Endothelial cell of umbilical vein (primary cell): ENCODE measurements around the gene UBE2Q1. TPM values are rescaled to one million over a fixed set of nuclear protein-coding genes. Genes with fewer than 3 reads are reported as not detected.

Experiments
- BruUV-seq: library from RNA; stranded (reverse); fragments of 400-500 nt; replicated peaks from 2 replicates; lab custom pipeline; 2021; lab: Mats Ljungman, UMichigan
- CTCF ChIA-PET: fragments of 300-600, 350-600 bp; sonication (Branson Sonifier 250); formaldehyde crosslinking; loops from one replicate; lab custom pipeline; 2021; ENCODE audit warnings: antibody characterized with exemption, inconsistent platforms; lab: Charles Lee
- POLR2A ChIA-PET: fragments of 300-600, 350-600 bp; sonication (Branson Sonifier 250); formaldehyde crosslinking; loops from one replicate; lab custom pipeline; 2021; ENCODE audit warnings: antibody characterized with exemption, inconsistent platforms; lab: Charles Lee
- DNase-seq: peaks from one replicate; pipeline ENCODE4 v3.0.0-alpha.2; 2011; ENCODE audit warnings: low read depth, low spot score
- FAIRE-seq: peaks from 2 replicates; lab custom pipeline; 2011; peaks lifted over from hg19 to GRCh38; lab: Jason Lieb, UNC
- H2AFZ ChIP-seq: 2 replicates; pipeline ENCODE4 v1.6.0; 2012; ENCODE audit warnings: low read depth, low read length, control low read depth, inconsistent platforms
- H3K27ac ChIP-seq: 2 replicates; pipeline ENCODE4 v1.5.1; 2011; ENCODE audit warnings: low read depth, mild to moderate bottlenecking, control low read depth, low read length, moderate library complexity; ENCODE audit not compliant: insufficient read depth
- H3K27me3 ChIP-seq, 2 experiments: 2 replicates each; pipeline versions ENCODE4 v1.6.0 to v1.6.1; 2011; ENCODE audit warnings: low read length in 2 of 2, mixed read lengths in 1 of 2; ENCODE audit not compliant: control insufficient read depth in 2 of 2, insufficient read depth in 2 of 2
- H3K36me3 ChIP-seq, 2 experiments: 2 replicates in 1 of 2; 3 replicates in 1 of 2; pipeline ENCODE4 v1.5.1; 2011; ENCODE audit warnings: low read length in 2 of 2, mild to moderate bottlenecking in 1 of 2, moderate library complexity in 1 of 2; ENCODE audit not compliant: control insufficient read depth in 2 of 2, insufficient read depth in 2 of 2; ENCODE audit errors: extremely low read depth in 1 of 2
- H3K4me1 ChIP-seq: 3 replicates; pipeline ENCODE4 v1.5.1; 2011; ENCODE audit warnings: mild to moderate bottlenecking, low read length; ENCODE audit not compliant: control insufficient read depth, insufficient read depth; ENCODE audit errors: extremely low read depth
- H3K4me2 ChIP-seq: 2 replicates; pipeline ENCODE4 v1.6.1; 2011; ENCODE audit warnings: low read length, control low read depth, mixed read lengths; ENCODE audit not compliant: insufficient read depth
- H3K4me3 ChIP-seq, 3 experiments: fragments of 200-600 bp in 1 of 3; sonication (generic), shearing (Covaris generic) in 1 of 3; replicated peaks in 1 of 3; 2 replicates each; pipeline ENCODE4 v1.5.1; 2011 to 2016; ENCODE audit warnings: control low read depth in 3 of 3, low read length in 3 of 3, mild to moderate bottlenecking in 2 of 3, inconsistent platforms in 1 of 3, low read depth in 1 of 3, moderate library complexity in 1 of 3; ENCODE audit not compliant: insufficient read depth in 1 of 3
- H3K79me2 ChIP-seq: 2 replicates; pipeline ENCODE4 v1.6.0; 2012; ENCODE audit warnings: low read length, inconsistent platforms; ENCODE audit not compliant: control insufficient read depth, insufficient read depth
- H3K9ac ChIP-seq: replicated peaks from 2 replicates; pipeline ENCODE3; 2011; ENCODE audit warnings: low read length, control low read depth; ENCODE audit not compliant: insufficient read depth; ENCODE audit errors: extremely low read depth
- H3K9me1 ChIP-seq: replicated peaks from 3 replicates; pipeline ENCODE4 v1.6.0; 2011; ENCODE audit warnings: mild to moderate bottlenecking, low read length; ENCODE audit not compliant: control insufficient read depth, insufficient read depth; ENCODE audit errors: extremely low read depth
- H3K9me3 ChIP-seq: replicated peaks from 2 replicates; pipeline ENCODE4 v1.5.1; 2012; ENCODE audit warnings: low read length, inconsistent platforms; ENCODE audit not compliant: control insufficient read depth, insufficient read depth
- H4K20me1 ChIP-seq: replicated peaks from 2 replicates; pipeline ENCODE3; 2011; ENCODE audit warnings: mild to moderate bottlenecking, low read length; ENCODE audit not compliant: control insufficient read depth, insufficient read depth; ENCODE audit errors: extremely low read depth
- CTCF ChIP-seq, 2 donors: IDR thresholded peaks; 1 replicate in 1 of 2; 2 replicates in 1 of 2; pipeline ENCODE4 v1.5.1; 2011; ENCODE audit warnings: low read length in 2 of 2, mild to moderate bottlenecking in 2 of 2, moderate library complexity in 2 of 2, control low read depth in 1 of 2, inconsistent platforms in 1 of 2, low read depth in 1 of 2; ENCODE audit not compliant: insufficient read depth in 1 of 2; ENCODE audit errors: extremely low read depth in 1 of 2
- EZH2 ChIP-seq: IDR thresholded peaks from 2 replicates; pipeline ENCODE4 v1.6.1; 2012; ENCODE audit warnings: borderline replicate concordance, low read depth, mild to moderate bottlenecking, moderate library complexity, low read length, inconsistent platforms; ENCODE audit not compliant: severe bottlenecking
- FOS ChIP-seq: IDR thresholded peaks from 2 replicates; pipeline ENCODE4 v1.6.1; 2011; ENCODE audit warnings: mild to moderate bottlenecking, low read length, moderate library complexity, borderline replicate concordance; ENCODE audit not compliant: insufficient read depth
- GATA2 ChIP-seq: IDR thresholded peaks from 2 replicates; pipeline ENCODE4 v1.7.0; 2011; ENCODE audit warnings: low read depth, mild to moderate bottlenecking, moderate library complexity, mixed read lengths, low read length; ENCODE audit not compliant: insufficient read length, insufficient read depth
- JUN ChIP-seq: IDR thresholded peaks from 2 replicates; pipeline ENCODE4 v1.6.1; 2011; ENCODE audit warnings: borderline replicate concordance, low read depth; ENCODE audit not compliant: insufficient read length, insufficient read depth
- MAX ChIP-seq: IDR thresholded peaks from 2 replicates; pipeline ENCODE4 v1.6.1; 2011; ENCODE audit not compliant: insufficient read depth, insufficient read length
- MYC ChIP-seq: IDR thresholded peaks from one replicate; pipeline ENCODE4 v1.6.1; 2011; ENCODE audit warnings: mild to moderate bottlenecking, low read depth, low read length
- POLR2A ChIP-seq: IDR thresholded peaks from 2 replicates; pipeline ENCODE4 v1.6.1; 2012; ENCODE audit warnings: low read depth, mild to moderate bottlenecking, control low read depth, low read length
- POLR2AphosphoS5 ChIP-seq: IDR thresholded peaks from 2 replicates; pipeline ENCODE4 v1.6.1; 2012; ENCODE audit warnings: low read depth, mild to moderate bottlenecking, control low read depth, low read length, moderate library complexity; ENCODE audit not compliant: insufficient read depth
- dilution Hi-C: fragments of 300-500 bp; cut with MboI; formaldehyde crosslinking; loops from one replicate; pipeline ENCODE4 v1.15.0; 2019; ENCODE audit warnings: low sequenced_read_pairs; ENCODE audit not compliant: extremely low pct_ligation_motif_present
- intact Hi-C: fragments of 100-400 bp; cut with micrococcal nuclease; formaldehyde crosslinking; loops from one replicate; pipeline ENCODE4 v1.10.0; 2022
- polyA plus RNA-seq, 4 experiments: library from polyadenylated mRNA; depleted of rRNA in 3 of 4; stranded (reverse) in 3 of 4; unstranded in 1 of 4; fragments of >200 nt; gene quantifications; 2 replicates each; pipeline versions ENCODE4 v1.2.1 to v1.2.3, GENCODE V29; 2011 to 2012; ENCODE audit warnings: missing spikeins in 1 of 4
- total RNA-seq: library from RNA; stranded (reverse); gene quantifications from 2 replicates; pipeline ENCODE4 v1.2.3, GENCODE V29; 2021

The UBE2Q1 gene
- total and polyA plus RNA-seq, 2 donors (not counting 3 experiments of a cell fraction or from before 2014, with no cell fraction given) = 16.5 to 85.4 TPM

- no peaks in the 10 kb centered on the region for H3K79me2 ChIP-seq
- H3K4me2 ChIP-seq = no peak overlapping the region
- DNase-seq = peak; percentile 66
- intact Hi-C loops = no loop called here
- TF ChIP-seq CTCF (IDR thresholded peaks at IDR 0.05; ENCODE audit: extremely low read depth in 1 of 2, insufficient read depth in 1 of 2, low read depth in 1 of 2, low read length in 2 of 2) = no peak
- no peak for TF ChIP-seq EZH2
- no peak for TF ChIP-seq GATA2
- TF ChIP-seq FOS = no peak
- no peak for TF ChIP-seq JUN
- no peak for TF ChIP-seq POLR2AphosphoS5
- TF ChIP-seq MYC = no peak
- TF ChIP-seq MAX = no peak
- TF ChIP-seq POLR2A = no peak
- H3K9ac ChIP-seq = no peak overlapping the region
- peak overlapping the region; percentile 5 for H2AFZ ChIP-seq
- peaks cover 18% of the 10 kb centered on the region for H3K4me1 ChIP-seq
- H3K27ac ChIP-seq = no peak overlapping the region
- no peaks in the 10 kb centered on the region for H3K27me3 ChIP-seq
- BruUV-seq = no TSS peak
- H3K4me3 ChIP-seq = no peak overlapping the region
- FAIRE-seq = no peak
- no peaks in the 10 kb centered on the region for H3K9me3 ChIP-seq
- H3K9me1 ChIP-seq = no peaks in the 10 kb centered on the region
- CTCF ChIA-PET = interaction anchor here (1.0 to 2.5 kb wide), 4 partner anchors 16 to 41 kb away, joined by 3 to 18 read pairs (median 6); no protein-coding TSS in a partner anchor
- H4K20me1 ChIP-seq = no peaks in the 10 kb centered on the region
- dilution Hi-C loops = no loop called here
- H3K36me3 ChIP-seq = no peaks in the 10 kb centered on the region
- POLR2A ChIA-PET = no interaction called here
Observed at GRCh38 chr1:154520333-154520732, 38.1 kb downstream of the UBE2Q1 start.
